ENCODE results near the gene LCLAT1. TPM values are rescaled to one million over a fixed set of nuclear protein-coding genes. Genes with fewer than 3 reads are reported as not detected.

The LCLAT1 gene
- total and polyA plus RNA-seq, 12 donors: 1.9 to 23.0 (median 14.6) TPM

DNA sequence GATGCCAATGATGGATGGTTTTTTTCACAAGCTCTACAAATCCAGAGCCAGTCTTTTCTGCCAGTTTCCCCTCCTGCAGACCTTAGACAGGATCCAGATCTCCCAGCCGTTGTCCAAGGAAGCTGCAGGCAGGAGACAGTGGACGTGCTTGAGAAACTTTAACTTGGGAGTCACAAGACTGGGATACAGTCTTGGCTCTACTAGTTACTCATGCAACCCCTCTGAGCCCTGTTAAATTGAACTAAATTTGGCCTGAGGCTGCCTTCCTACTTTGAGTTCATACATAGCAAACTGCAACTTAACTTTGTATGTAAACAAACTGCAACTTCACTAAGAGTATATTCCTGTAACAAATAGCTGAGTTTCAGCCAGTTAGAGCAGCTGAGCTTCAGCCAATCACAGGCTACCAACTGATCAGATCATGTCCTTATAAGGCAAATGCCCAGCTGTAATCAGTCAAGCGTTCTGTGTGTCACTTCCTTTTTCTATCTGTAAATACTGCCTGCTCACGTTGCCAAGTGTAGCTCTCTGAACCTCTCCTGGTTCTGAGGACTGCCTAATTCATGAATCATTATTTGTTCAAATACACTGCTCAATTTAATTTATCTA lies 219.3 kb downstream of the LCLAT1 start:
- WGBS, 4 donors: 30 to 52% (median 46%) methylated on average over 2 to 4 of the region's 4 CpGs
- Histone ChIP-seq H3K9me3 (replicated peaks in 1 of 3) (no peaks in the 10 kb centered on the region), H3K27me3 (no peaks in the 10 kb centered on the region), H3K36me3 (replicated peaks in 1 of 2) (no peaks in the 10 kb centered on the region), H3K27ac (peak overlapping the region in 1 of 5 donors; percentile 31), H3K4me1 (replicated peaks in 1 of 2) (no peaks in the 10 kb centered on the region), H3K4me3 (no peak overlapping the region)
- TF ChIP-seq, protein P1, sequence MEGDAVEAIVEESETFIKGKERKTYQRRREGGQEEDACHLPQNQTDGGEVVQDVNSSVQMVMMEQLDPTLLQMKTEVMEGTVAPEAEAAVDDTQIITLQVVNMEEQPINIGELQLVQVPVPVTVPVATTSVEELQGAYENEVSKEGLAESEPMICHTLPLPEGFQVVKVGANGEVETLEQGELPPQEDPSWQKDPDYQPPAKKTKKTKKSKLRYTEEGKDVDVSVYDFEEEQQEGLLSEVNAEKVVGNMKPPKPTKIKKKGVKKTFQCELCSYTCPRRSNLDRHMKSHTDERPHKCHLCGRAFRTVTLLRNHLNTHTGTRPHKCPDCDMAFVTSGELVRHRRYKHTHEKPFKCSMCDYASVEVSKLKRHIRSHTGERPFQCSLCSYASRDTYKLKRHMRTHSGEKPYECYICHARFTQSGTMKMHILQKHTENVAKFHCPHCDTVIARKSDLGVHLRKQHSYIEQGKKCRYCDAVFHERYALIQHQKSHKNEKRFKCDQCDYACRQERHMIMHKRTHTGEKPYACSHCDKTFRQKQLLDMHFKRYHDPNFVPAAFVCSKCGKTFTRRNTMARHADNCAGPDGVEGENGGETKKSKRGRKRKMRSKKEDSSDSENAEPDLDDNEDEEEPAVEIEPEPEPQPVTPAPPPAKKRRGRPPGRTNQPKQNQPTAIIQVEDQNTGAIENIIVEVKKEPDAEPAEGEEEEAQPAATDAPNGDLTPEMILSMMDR (IDR thresholded peaks at IDR 0.05): no peak
- no peak for TF ChIP-seq POLR2A (IDR thresholded peaks at IDR 0.05)
- intact Hi-C loops (cut with DNase I): no loop called here
- peak in 2 of 7 donors; percentile 13 to 17 for DNase-seq

DNA sequence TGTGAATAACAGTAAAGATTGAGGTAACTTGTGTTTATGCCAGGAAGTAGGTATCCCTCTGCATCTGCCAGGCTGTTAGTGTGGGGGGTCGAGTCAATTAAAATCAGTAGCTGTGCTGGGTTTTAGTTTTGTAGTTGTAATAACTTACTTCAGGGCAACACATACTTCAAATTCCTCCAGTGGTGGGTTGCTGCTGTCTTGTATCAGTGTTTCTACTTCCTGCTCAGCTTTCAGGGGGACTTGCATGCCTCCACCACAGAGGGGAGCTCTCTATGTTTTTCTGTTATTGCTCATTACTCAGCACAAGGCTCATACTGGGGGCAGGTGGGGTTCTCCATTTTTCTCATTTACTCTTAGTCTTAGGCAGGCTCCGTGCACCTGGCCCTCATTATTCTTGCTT lies 223.4 kb downstream of the LCLAT1 start:
- TF ChIP-seq, protein P1 (IDR thresholded peaks at IDR 0.05): no peak
- TF ChIP-seq POLR2A (IDR thresholded peaks at IDR 0.05): no peak
- DNase-seq: no peak
- Histone ChIP-seq H3K4me3 (no peak overlapping the region), H3K27me3 (no peaks in the 10 kb centered on the region), H3K9me3 (replicated peaks in 1 of 3) (no peaks in the 10 kb centered on the region), H3K36me3 (replicated peaks in 1 of 2) (no peaks in the 10 kb centered on the region), H3K27ac (no peak overlapping the region), H3K4me1 (replicated peaks in 1 of 2) (no peaks in the 10 kb centered on the region)
- intact Hi-C loops (cut with DNase I): no loop called here
- 69 to 91% (median 72%) methylated on average over 2 of the region's 2 CpGs for WGBS, 4 donors

DNA sequence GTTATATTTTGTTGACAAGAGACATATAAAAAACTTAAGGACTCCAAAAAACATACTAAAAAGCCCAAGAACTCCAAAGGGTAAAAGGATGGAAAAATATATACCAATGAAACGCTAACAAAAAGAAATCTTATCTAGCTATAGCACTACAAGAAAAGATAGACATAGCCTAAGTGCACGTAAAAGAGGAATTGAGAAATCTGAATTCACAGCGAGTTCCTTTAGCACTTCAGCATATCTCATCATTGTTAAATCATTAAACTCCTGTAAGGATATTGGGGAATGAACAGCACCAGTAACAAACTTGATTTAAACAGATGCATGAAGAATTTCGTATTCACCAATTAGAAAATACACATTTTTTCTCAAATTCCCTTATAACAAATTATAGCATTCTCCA lies 226.1 kb downstream of the LCLAT1 start:
- H3K4me1 ChIP-seq (replicated peaks in 1 of 2): no peaks in the 10 kb centered on the region
- H3K27ac ChIP-seq: no peak overlapping the region
- no peak for DNase-seq
- H3K9me3 ChIP-seq (replicated peaks in 1 of 3): no peaks in the 10 kb centered on the region
- H3K36me3 ChIP-seq (replicated peaks in 1 of 2): no peaks in the 10 kb centered on the region
- H3K27me3 ChIP-seq: no peaks in the 10 kb centered on the region
- 75 to 84% (median 78%) methylated on average over 4 of the region's 4 CpGs for WGBS, 4 donors
- TF ChIP-seq POLR2A (IDR thresholded peaks at IDR 0.05): no peak
- TF ChIP-seq, protein P1 (IDR thresholded peaks at IDR 0.05): no peak
- no peak overlapping the region for H3K4me3 ChIP-seq
- intact Hi-C loops (cut with DNase I): no loop called here

DNA sequence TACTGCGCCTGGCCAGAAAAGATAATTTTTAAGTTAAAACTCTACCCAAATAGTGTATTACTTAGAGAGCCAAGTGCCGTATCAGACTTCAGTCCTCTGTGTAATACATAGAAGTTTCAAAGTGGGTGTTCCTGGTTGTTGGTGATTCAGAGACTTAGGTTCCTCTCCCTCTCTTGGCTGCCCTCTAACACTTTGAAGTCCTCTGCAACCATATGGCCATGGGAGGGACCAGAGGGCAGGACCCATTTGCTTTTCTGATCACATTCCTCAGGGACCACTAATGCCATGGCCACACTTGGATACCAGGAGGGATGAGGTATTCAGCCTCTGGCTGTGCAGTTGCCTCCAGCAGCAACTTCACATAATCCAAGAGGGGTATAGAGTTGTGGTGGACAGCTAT lies 228.7 kb downstream of the LCLAT1 start:
- no peak for TF ChIP-seq POLR2A (IDR thresholded peaks at IDR 0.05)
- TF ChIP-seq, protein P1 (IDR thresholded peaks at IDR 0.05): no peak
- intact Hi-C loops (cut with DNase I): no loop called here
- Histone ChIP-seq H3K9me3 (replicated peaks in 1 of 3) (no peaks in the 10 kb centered on the region), H3K4me3 (no peak overlapping the region), H3K36me3 (replicated peaks in 1 of 2) (no peaks in the 10 kb centered on the region), H3K4me1 (replicated peaks in 1 of 2) (no peaks in the 10 kb centered on the region), H3K27me3 (no peaks in the 10 kb centered on the region), H3K27ac (no peak overlapping the region)
- DNase-seq: peak in 1 of 7 donors; percentile 10
- 68 to 81% (median 80%) methylated on average over 2 of the region's 2 CpGs for WGBS, 4 donors

Measured in adrenal gland (tissue), 12 donors.